ENCODE measurements around the gene TTC33. TPM values are rescaled to one million over a fixed set of nuclear protein-coding genes. Genes with fewer than 3 reads are reported as not detected.

TTC33 gene
- total RNA-seq, 1 experiment from 2014 or later: 30.2 TPM

DNA sequence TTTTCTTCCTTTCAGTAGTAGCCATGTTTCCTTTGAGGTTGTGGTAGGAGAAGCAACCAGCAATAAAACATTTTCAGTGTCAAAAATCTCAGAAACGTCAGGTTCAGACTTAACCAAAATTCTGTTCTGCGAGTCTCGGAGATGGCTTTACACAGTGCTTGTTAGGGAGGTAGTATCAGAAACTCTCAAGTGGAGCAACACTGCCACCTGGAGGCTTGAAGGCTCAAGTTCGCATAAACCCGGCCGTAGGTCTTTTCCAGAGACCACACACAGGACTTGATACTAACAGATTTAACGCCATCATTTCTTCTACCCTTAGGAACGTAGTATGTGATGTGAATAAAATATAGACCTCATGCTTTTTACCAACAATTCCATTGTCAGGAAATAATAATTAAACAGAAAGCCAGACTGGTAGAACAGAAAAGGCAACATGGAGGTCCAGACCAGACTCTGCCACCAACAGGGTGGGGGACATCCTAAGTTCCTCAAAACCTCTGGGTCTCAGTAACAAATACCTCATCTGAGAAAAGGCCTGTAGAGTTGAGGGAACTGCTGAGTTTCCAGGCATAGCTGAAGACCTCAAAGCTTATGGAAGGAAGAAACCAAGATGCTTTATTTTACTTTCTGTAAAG lies 67.5 kb downstream of the TTC33 start:
- intact Hi-C loops (cut with micrococcal nuclease; ENCODE audit: unreplicated experiment): loop anchor here (1.0 to 5.0 kb wide), 11 partner anchors 169 to 1109 kb away; no protein-coding TSS in a partner anchor
- Histone ChIP-seq H3K36me3 (ENCODE audit: low read depth) (peaks cover 37% of the 10 kb centered on the region), H3K9me2 (ENCODE audit: insufficient read depth) (no peaks in the 10 kb centered on the region), H3K27ac (0 out of 2 replicates have a peak overlapping the region, but pooled peaks have one; percentile 2), H2AFZ (no peak overlapping the region), H3F3A (ENCODE audit: insufficient read depth, low read depth) (no peaks in the 10 kb centered on the region), H3K27me3 (ENCODE audit: insufficient read depth, low read depth) (no peaks in the 10 kb centered on the region), H3K4me3 (no peak overlapping the region), H3K79me2 (ENCODE audit: low read depth) (peaks cover 50% of the 10 kb centered on the region), H3K4me1 (replicated peaks; ENCODE audit: insufficient read depth) (peaks cover 52% of the 10 kb centered on the region), H3K9me3 (ENCODE audit: insufficient read depth, low read depth) (0 out of 2 replicates have a peak, but pooled peaks cover 3% of the 10 kb centered on the region), H3K4me2 (peak overlapping the region; percentile 25), H4K20me1 (ENCODE audit: insufficient read depth) (no peaks in the 10 kb centered on the region)
- TF ChIP-seq, protein P1, sequence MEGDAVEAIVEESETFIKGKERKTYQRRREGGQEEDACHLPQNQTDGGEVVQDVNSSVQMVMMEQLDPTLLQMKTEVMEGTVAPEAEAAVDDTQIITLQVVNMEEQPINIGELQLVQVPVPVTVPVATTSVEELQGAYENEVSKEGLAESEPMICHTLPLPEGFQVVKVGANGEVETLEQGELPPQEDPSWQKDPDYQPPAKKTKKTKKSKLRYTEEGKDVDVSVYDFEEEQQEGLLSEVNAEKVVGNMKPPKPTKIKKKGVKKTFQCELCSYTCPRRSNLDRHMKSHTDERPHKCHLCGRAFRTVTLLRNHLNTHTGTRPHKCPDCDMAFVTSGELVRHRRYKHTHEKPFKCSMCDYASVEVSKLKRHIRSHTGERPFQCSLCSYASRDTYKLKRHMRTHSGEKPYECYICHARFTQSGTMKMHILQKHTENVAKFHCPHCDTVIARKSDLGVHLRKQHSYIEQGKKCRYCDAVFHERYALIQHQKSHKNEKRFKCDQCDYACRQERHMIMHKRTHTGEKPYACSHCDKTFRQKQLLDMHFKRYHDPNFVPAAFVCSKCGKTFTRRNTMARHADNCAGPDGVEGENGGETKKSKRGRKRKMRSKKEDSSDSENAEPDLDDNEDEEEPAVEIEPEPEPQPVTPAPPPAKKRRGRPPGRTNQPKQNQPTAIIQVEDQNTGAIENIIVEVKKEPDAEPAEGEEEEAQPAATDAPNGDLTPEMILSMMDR (conservative IDR thresholded peaks at IDR 0.05): peak; percentile 98
- no peak for TF ChIP-seq EZH2 (IDR thresholded peaks at IDR 0.05; ENCODE audit: low read depth)
- CTCF ChIA-PET: interaction anchor here (1.4 to 1.5 kb wide), 2 partner anchors 740 to 972 kb away, joined by 3 to 8 read pairs; no protein-coding TSS in a partner anchor
- peak; percentile 80 to 93 for DNase-seq
- BruUV-seq (replicated peaks): no TSS peak
- POLR2A ChIA-PET (ENCODE audit: unreplicated experiment): no interaction called here

DNA sequence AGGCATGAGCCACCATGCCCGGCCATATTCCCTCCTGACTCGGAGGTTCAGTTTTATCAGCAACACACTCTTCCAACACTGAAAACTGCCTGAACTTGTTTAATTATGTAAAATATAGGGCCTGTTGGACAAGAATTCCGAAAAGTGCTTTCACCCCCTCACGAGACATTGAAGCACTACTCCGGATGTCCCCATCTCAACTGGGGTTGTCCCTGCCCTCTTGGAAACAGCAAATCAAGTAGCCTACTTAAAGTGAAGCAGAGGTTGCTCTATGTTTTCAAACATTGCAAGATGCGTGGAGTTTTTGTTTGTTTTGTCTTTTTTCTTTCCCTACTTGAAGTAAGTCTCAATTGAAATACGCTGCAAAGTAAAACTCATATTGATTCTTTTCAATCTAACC lies 68.4 kb downstream of the TTC33 start:
- DNase-seq: no peak
- no peaks in the 10 kb centered on the region for H3K27me3 ChIP-seq (ENCODE audit: insufficient read depth, low read depth)
- BruUV-seq (replicated peaks): no TSS peak
- H3K27ac ChIP-seq: 0 out of 2 replicates have a peak overlapping the region, but pooled peaks have one; percentile 2
- ChIA-PET POLR2A (ENCODE audit: unreplicated experiment) (interaction anchor here (0.7 kb wide), 1 partner anchor 249 kb away, joined by 4 read pairs; no protein-coding TSS in a partner anchor), CTCF (interaction anchor here (1.7 kb wide), 1 partner anchor 739 kb away, joined by 7 read pairs; no protein-coding TSS in a partner anchor)
- H3K79me2 ChIP-seq (ENCODE audit: low read depth): peaks cover 60% of the 10 kb centered on the region
- H3K9me2 ChIP-seq (ENCODE audit: insufficient read depth): no peaks in the 10 kb centered on the region
- TF ChIP-seq, protein P1 (conservative IDR thresholded peaks at IDR 0.05): no peak
- TF ChIP-seq EZH2 (IDR thresholded peaks at IDR 0.05; ENCODE audit: low read depth): no peak
- H3K4me1 ChIP-seq (replicated peaks; ENCODE audit: insufficient read depth): peaks cover 61% of the 10 kb centered on the region
- H3K36me3 ChIP-seq (ENCODE audit: low read depth): peaks cover 33% of the 10 kb centered on the region
- no peak overlapping the region for H2AFZ ChIP-seq
- no peaks in the 10 kb centered on the region for H3F3A ChIP-seq (ENCODE audit: insufficient read depth, low read depth)
- no peaks in the 10 kb centered on the region for H4K20me1 ChIP-seq (ENCODE audit: insufficient read depth)
- H3K4me2 ChIP-seq: peak overlapping the region; percentile 25; the same call in 1 of the 2 replicates
- intact Hi-C loops (cut with micrococcal nuclease; ENCODE audit: unreplicated experiment): loop anchor here (5.0 kb wide), 1 partner anchor 320 kb away; no protein-coding TSS in a partner anchor
- H3K9me3 ChIP-seq (ENCODE audit: insufficient read depth, low read depth): 0 out of 2 replicates have a peak, but pooled peaks cover 3% of the 10 kb centered on the region
- no peak overlapping the region for H3K4me3 ChIP-seq

DNA sequence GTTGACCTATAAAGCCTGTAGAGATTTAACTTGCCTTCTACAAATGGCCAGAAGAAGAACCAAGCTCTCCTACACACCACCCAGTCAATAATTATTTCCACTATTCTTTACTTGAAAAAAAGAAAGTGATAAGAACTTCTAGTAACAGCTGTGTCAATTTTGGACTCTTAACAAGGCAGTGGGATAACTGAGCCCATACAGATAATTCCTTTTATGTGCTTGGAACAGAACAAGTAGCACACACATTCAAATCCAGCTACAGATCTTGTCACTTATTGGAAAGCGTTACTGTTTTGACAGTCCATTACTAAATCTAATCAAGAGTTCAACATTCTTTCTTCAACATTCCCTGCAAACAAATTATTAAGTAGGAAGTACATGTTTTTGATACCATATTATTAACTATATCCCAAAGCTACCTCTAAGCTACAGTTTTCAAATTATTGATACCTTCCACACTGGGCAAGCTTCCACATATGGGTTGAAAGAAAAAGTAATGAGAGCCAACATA lies 69.7 kb downstream of the TTC33 start:
- Histone ChIP-seq H2AFZ (no peak overlapping the region), H3K4me3 (no peak overlapping the region), H3K4me1 (replicated peaks; ENCODE audit: insufficient read depth) (peaks cover 67% of the 10 kb centered on the region), H3K9me3 (ENCODE audit: insufficient read depth, low read depth) (0 out of 2 replicates have a peak, but pooled peaks cover 3% of the 10 kb centered on the region), H3K4me2 (no peak overlapping the region; the same call in 1 of the 2 replicates), H3K27me3 (ENCODE audit: insufficient read depth, low read depth) (no peaks in the 10 kb centered on the region), H3K36me3 (ENCODE audit: low read depth) (peaks cover 24% of the 10 kb centered on the region), H3K79me2 (ENCODE audit: low read depth) (peaks cover 72% of the 10 kb centered on the region), H4K20me1 (ENCODE audit: insufficient read depth) (no peaks in the 10 kb centered on the region), H3K27ac (no peak overlapping the region), H3F3A (ENCODE audit: insufficient read depth, low read depth) (no peaks in the 10 kb centered on the region), H3K9me2 (ENCODE audit: insufficient read depth) (no peaks in the 10 kb centered on the region)
- CTCF ChIA-PET: interaction anchor here (0.5 to 1.7 kb wide), 5 partner anchors 418 to 970 kb away, joined by 3 to 7 read pairs (median 3); no protein-coding TSS in a partner anchor
- no peak for DNase-seq
- no TSS peak for BruUV-seq (replicated peaks)
- TF ChIP-seq, protein P1 (conservative IDR thresholded peaks at IDR 0.05): no peak
- POLR2A ChIA-PET (ENCODE audit: unreplicated experiment): interaction anchor here (0.6 kb wide), 8 partner anchors 38 to 1098 kb away, joined by 3 to 9 read pairs (median 5); no protein-coding TSS in a partner anchor
- intact Hi-C loops (cut with micrococcal nuclease; ENCODE audit: unreplicated experiment): loop anchor here (5.0 kb wide), 1 partner anchor 319 kb away; no protein-coding TSS in a partner anchor
